GDM1 (cell line): ENCODE results near the gene IRF8.
"Not testable (repeated sequence)": the region's sequence is repeated elsewhere in the genome, so short reads cannot be mapped to it uniquely, and the experiment has no call there.

Experiments used
- DNase-seq: peaks from one replicate; lab custom pipeline; 2025; lab: John Stamatoyannopoulos, UW

Gene IRF8

DNA sequence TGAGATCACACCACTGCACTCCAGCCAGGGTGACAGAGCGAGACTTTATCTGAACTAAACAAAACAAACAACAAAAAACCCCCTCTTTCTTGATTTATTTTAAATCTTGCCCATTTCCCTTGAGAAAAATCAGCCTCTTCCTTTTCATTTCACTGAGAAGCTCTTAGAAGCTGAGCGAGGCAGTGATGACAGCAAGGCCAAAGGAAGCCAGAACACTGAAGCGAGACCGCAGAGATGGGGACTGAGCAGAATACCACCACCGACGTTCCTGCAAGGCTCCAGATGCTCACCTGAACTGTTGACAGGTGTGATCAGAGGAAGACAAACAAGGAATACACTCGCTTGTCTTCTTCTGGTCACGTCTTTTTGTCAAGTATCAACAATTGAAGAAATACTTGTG lies 30.5 kb upstream of the IRF8 start:
- no peak for DNase-seq

DNA sequence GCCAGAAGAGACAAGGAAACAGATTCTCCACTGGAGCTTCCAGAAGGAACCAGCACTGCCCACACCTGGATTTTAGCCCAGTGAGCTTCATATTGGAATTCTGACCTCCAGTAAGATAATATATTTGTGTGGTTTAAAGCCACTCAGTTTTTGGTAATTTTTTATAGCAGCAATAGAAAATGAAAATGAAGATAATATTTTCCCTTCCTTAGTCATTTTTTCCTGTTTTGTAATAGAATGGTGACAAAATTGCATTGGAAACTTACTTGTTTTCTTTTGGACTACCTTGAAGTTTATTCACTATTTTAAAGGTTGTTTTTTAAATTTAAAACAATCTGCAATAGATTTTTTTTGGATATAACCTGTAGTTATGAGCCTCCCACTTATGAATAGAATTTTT lies 29.8 kb upstream of the IRF8 start:
- DNase-seq = no peak

DNA sequence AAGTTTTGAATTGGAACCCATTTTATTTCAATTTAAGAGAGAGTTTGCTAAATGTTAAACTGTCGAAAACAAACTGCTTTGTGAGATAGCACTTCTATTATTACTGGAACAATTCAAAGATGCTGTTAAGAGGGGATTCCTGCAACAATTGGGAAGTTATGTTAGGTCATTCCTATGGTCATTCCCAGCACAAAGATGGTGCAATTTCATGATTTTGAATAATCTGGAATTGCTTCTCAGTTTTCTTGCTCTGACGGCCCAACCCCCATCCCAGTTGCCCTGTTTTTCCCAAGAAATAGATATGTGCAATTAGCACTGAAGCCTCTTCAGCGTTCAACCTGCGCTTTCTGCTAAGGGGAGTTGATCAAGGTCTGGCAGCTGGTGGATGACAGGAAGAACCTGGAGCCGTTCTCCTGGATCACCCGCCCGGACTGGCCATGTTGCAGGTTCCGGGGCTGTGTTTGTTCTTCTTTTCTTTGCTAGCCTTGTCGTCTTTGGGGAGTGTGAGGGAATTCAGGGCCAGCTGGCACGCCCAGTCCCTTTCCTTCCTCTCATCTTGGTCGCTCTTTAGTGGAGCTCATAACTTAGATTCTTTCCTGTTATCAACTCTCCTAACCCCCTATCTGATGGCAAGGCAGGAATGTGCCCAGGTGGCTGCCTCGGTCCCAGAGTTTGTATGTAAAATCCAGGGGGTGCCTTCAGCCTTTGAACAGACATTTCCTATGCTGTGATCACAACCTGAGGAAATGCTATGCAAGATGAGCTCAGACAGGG lies 29.0 kb upstream of the IRF8 start:
- no peak for DNase-seq

DNA sequence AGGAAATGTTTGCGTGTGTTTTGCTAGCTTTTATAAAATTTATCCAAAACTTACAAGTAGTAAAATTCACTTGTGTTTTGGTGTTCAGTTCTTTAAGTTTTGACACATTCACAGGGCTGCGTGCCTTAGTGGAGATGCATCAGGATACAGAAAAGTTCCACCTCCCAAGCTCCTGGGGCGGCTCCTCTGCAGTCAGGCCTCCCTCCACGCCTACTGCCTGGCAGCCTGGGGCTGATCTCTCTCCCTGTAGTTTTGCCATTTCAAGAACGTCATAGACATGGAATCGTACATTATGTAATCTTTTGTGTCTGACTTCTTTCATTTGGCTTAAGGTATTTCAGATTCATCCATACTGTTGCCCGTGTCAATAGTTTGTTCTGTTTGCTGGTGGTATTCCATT lies 27.2 kb upstream of the IRF8 start:
- no peak for DNase-seq

DNA sequence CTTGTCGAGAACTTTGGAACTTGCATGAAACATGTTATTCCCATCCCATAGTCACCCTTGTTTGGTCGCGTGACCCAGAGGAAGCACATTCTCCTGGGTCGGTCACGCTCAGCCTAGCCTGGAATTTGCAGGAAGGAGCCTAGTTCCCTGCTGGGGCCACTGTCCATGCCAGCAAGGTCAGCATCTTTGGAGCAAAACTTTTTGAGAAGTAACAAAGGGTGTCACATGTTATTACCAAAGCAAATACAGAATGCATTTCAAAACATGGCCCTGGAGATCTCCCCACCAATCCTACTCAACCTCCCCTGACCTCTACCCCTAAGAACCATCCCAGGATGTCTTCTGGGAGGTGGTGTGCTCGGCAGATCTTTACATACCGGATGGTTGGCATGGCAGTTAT lies 26.2 kb upstream of the IRF8 start:
- DNase-seq = no peak

DNA sequence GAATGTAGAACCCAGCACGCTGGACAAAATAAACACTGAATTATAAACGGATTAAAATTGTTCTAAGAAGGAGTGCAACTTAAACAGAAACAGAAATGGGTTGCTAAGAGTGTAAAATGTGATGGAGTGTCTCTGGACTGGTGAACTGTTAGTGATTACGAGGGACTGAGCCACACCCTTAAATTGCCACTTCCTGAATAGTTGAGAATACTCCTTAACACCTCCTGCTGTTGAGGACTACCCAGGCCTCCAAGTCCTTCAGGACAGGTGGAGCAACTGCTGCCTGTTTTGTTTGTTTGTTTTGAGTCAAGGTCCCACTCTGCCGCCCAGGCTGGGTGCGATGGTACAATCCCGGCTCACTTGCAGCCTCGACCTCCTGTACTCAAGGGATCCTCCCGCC lies 25.8 kb upstream of the IRF8 start:
- DNase-seq = no peak

DNA sequence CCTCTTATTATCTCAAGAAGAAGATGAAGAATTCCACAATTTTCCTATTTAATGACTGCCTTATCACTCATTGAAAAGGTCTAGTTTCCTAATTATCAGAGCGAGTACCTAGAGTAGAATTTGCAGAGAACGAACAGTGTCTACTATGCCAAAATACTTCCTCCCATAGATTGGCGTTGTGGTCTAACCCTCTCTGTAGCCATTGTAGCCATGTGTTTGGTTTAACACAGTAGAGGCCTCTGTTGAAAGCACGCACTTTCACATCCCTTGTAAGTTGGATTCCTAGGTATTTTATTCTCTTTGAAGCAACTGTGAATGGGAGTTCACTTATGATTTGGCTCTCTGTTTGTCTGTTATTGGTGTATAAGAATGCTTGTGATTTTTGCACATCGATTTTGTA lies 24.9 kb upstream of the IRF8 start:
- DNase-seq = not testable (repeated sequence)

DNA sequence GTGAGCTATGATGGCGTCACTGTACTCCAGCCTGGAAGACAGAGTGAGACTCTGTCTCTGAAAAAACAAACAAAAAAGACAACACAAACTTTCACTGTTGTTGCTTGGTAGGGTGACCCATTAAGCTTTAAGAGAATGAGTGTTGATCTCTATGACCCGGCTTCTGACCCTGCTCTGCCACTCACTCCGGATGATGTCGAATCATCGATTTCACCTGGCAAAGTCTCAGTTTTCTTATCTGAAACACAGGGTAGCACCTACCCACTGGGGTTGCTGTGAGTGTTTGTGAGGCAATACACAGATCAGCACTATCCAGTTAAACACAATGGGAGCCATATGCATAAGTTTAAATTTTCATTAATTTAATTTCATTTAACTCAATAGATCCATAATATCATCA lies 20.6 kb upstream of the IRF8 start:
- DNase-seq = no peak

DNA sequence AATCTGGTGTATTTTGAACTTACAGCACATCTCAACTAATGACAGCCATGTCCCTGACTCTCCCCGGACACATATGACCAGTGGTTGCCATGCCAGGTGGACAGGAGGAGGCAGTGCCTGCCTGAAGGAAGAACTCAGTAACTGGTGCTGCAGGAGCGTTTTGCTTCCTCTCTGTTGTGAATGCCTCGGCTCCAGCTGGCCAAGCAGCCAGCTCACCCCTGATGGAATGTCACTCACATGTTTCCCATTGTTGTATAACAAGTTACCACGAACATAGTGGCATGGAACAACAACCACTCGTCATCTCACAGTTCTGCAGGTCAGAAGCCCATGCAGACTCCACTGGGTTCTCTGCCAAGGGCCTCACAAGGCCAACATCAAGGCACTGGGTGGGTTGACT lies 20.1 kb upstream of the IRF8 start:
- DNase-seq = no peak

DNA sequence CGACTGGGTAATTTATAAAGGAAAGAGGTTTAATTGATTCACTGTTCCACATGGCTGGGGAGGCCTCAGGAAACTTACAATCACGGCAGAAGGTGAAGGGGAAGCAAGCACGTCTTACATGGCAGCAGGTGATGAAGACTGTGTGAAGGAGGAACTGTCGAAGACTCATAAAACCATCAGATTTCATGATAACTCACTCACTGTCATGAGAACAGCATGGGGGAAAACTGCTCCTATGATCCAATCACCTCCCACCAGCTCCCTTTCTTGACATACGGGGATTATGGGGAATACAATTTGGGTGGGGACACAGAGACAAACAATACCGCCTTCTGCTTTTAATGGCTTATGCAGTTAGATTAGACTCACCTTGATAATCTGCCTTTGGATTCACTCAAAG lies 19.4 kb upstream of the IRF8 start:
- no peak for DNase-seq

DNA sequence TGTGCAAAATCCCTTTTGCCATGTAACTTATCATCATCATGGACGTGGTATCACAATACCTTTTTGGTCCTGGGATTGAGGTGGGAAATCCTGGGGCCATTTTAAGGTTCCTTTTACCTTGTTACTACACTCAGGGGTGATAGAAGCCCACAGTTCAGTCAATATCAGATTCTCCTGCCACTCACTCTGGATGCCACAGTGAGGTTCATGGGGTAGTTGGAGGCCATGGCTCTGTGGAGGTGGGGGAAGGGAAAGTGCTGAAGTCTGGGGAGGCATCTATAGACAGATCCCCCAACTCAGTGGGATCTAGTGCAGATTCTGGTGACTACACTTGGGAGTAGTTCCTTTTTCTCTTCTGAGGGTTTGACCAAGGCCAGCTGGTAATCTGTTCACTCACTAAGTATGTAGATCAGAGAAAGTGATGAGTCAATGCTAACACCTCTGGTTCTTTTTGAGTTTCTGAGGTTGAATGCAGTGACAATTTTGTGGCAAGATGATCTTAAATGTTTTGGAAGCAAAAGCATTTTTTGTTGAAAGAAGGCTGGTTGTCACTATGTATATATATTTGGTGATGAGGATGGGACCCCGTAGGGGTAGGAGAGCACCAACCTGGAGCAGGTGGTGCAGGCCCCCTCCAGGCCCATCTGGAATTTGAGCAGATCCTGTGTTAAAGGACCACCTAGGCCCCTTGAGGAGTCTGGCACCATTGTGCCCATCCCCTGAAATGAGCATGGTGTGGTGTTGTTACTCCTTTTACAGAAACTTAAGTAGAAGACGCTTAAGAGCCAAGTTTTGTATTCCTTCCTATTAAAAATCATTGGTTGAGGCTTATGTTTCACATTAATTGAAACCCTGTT lies 18.8 kb upstream of the IRF8 start:
- no peak for DNase-seq

DNA sequence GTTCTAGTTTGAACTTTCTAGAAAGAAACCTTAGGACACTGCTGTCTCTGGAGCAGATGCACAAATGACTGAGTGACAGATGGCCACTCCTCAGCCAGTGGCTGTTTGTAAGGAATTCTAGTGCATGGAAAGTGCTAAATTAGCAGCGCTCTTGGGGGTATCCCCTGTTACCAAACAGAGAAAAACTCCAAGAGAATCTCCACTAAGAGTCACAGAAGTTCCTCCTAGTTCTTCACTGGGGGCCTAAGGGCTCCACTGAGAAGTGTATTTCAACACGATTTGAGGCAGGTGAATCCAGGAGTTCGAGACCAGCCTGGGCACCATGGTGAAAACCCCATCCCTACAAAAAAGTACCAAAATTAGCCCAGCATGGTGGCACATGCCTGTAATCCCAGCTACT lies 18.1 kb upstream of the IRF8 start:
- DNase-seq = no peak

DNA sequence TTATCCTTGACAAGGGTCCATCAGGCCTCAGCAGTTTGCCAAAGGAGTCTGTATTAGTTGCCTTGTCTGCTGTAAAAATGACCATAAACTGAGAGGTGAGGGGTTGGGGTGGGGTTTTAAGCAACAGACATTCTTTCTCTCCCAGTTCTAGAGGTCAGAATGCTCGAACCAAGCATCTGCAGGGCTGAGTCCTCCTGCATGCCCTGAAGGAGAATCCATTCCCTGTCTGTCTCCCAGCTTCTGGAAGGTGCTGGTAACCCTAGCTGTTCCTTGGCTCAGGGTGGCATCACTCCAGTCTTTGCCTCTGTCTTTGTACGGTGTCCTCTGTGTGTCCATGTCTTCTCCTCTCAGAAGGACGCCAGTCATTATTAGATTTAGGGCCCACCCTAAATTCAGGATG lies 17.5 kb upstream of the IRF8 start:
- DNase-seq = no peak

DNA sequence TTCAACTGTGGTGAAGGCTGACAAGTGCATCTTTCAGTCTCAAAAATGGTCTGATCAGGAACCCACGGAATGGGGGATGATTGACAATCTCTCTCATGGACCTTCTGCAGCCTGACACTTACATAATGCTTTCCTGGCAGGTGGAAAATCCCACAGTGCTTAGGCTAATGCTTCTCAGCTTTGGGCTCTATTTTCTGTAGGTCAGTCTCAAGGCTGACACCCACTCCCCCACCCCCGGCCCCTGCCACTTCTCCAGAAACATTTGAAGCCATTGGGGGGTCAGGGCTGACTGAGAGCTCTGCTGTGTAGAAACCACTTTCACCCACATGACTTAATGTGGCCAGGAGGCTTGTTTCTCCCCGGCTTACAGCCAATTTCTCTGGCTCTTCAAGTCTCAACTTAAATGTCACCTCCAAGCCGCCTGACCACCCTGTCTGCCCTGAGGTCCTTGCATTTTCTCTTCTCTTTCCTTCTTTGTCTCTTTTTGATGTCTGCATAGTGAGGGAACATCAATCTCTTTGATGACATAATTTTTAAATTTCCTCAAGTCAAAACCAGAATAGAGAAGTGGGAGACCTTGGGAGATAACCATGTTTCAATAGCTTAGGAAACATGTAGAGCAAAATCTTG lies 16.7 kb upstream of the IRF8 start:
- no peak for DNase-seq

DNA sequence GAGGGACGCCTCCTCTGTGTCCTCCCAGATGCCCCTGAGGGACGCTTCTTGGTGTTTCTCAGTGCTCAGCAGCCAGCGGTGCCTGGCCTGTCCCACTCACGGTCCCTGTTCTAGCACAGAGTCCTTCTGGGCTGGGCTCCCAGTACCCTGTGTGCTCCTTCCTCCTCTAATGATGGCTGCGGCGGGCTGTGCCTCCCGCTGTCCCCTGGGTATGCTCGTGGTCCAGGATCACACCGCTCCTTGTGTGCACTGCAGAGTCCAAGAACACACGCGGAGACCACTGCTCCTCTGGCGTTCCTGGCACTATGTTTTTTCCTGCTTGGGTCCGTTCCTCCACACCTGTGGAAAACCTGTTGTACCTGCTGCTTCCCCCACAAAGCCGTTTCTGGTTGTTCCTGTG lies 15.1 kb upstream of the IRF8 start:
- DNase-seq = no peak

DNA sequence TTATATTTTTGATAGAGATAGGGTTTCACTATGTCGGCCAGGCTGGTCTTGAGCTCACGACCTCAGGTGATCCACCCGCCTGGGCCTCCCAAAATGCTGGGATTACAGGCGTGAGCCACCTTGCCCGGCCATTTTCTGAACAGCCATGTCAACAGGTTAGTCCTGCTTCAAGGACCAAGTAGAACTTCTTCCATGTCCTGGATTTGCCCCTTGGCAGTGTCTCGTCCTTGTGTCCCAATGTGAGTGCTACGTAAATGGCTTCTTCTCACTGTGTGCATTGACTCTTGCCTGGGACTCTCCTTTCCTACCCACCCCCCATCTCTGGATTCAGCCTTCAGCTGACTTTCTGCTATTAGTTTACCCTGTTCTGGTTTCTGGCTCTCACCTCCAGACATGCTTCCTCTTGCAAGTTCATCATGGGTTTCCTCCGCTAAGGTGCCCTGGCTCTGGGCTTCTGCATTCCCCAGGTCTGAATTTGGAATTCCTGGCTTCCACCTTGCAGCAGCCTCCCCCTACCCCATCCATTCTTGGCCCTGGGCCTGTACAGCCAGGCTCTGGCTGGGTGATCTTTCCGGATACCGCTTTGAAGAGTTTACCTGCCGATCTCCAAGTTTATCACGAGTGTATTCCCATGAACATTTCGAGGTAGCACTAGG lies 14.0 kb upstream of the IRF8 start:
- DNase-seq = no peak

DNA sequence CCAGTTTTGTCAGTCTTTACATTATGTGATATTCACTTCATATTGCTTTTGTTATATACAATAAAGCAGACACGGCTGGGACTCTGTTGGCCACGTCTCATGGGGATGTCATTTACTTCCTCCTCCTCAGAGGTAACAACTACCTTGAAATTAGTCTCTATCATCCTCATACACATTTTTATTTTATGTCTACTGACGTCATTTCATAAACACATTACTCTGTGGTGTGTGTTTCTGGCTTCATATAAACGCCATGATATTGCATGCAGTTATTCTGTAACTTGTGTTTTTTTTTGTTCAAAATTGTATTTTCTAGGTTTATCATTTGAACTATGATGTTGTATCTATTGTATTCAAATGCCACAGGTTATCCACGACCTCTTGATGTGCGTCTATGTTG lies 13.4 kb upstream of the IRF8 start:
- DNase-seq = no peak

DNA sequence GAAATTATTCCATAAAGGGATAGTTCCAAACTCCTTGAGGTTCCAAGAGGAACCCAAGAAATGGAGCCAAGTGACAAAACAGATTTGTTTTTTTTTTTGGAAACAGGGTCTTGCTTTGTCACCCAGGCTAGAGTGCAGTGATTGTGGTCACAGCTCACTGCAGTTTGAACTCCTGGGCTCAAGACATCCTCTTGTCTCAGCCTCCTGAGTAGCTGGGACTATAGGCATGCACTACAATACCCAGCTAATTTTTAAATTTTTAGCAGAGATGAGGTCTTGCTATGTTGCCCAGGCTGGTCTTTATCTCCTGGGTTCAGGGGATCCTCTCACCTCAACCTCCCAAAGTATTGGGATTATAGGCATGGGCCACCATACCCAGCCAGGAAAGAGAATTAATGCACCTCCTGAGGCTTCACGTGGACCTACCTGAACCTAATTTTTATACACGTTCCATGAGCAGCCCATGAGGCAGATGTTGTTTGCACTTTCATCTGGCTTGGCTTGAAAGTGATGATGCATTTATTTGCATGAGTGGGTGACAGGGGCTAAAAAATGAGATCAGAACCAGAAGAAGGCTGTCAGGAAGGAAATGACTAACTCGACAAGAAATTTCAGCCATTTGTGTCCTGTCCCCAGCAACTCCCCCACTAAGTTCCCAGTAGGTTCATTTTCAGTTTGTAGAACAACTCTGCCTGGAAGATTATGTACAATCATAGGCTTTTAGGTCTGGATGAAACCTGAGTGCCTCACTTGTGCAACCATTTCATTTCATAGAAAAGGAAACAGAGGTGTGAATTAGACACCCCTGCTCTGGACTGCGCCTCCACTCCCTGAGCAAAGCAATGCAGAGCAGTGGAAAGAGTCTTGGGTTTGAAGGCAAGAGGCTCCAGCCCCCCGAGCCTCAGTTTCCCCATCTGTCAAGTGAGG lies 10.3 kb upstream of the IRF8 start:
- no peak for DNase-seq

DNA sequence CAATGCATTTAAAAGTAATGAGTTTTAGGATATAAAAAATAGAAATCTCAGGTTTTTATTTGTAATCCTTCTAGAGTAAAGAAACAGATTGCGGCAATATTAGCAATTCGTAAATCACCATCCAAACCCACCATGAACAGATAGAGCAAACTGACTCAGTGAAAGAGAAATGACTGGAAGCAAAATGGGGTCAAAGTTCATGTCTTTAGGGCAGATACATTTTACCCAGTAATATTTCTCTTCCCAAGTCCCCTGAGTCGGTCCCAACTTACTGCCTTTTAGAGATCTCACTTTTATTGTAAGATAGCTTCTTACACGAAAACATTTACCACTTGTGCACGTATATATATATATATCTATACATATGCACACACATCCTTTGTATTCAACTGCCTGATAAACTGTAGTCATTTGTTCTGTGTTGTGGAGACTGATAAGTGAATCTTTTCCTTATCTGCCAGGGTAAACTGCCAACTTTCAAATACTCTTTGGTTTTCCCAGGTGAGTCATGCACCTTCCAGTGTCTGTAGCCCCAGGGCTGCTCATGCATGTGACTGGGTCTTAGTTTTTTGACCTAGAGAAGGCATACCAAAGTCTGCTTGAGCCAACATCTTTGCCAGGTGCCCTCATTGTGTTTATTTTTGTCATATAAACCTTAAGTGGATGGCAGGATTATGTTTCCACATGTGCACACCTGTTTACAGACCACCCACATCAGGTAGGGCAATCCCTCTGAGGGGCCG lies 7.8 kb upstream of the IRF8 start:
- DNase-seq = no peak

DNA sequence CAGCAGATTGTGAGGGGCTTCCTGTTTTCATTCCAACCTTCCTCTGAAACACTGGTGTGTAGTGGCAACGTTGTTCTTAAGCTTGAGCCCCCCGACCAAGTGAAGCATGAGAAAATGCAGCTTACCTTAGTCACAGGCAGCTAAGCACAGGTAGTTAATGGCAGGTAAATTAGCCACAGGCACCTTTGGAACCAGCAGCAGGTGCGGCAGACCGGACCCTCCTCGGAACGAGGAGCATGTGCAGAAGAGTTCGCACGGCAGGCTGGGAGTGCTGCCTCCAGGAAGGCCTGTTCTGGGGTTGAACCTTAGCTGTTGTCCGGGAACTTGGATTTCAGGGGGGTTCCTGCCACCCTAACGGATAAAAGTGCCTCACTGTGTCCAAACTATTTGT lies 7.2 kb upstream of the IRF8 start:
- no peak for DNase-seq

DNA sequence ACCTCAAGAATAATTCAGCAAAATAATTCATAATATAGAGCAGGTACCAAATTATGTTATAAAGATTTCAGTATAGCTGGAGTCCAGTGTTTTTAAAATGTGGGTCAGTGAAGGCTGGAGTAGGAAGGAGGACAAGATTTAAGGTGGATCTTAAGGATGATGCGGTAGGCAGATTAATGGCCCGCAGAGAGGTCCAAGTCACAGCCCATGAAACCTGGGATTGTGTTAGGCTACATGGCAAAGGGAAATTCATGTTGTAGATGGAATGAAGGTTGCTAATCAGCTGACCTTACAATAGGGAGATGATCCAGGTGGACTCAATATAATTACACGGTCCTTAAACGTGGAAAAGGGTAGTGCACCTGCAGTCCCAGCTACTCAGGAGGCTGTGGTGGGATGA lies 6.2 kb upstream of the IRF8 start:
- DNase-seq = no peak
